Trophoblast cell (in vitro differentiated cells and primary cell): ENCODE data around the gene NOP16.
A peak's percentile ranks its signal among the peaks of the same experiment; 100 is the strongest.

ENCODE experiments used
- DNase-seq, 2 donors: peaks; one replicate each; pipeline ENCODE4 v3.0.0-alpha.2; 2016
- H2AFZ ChIP-seq: 2 replicates; pipeline ENCODE4 v1.6.1; 2013; ENCODE audit warnings: low read length, moderate library complexity, mild to moderate bottlenecking; ENCODE audit not compliant: insufficient read depth, poor library complexity
- H2AK5ac ChIP-seq: 2 replicates; pipeline ENCODE4 v1.6.1; 2013; ENCODE audit warnings: mild to moderate bottlenecking, low read length
- H2BK120ac ChIP-seq: 2 replicates; pipeline ENCODE4 v1.6.1; 2013; ENCODE audit warnings: low read length, mild to moderate bottlenecking, moderate library complexity; ENCODE audit not compliant: insufficient read depth, poor library complexity
- H2BK12ac ChIP-seq: 2 replicates; pipeline ENCODE4 v1.6.1; 2013; ENCODE audit warnings: mild to moderate bottlenecking, low read length, moderate library complexity
- H2BK5ac ChIP-seq: 2 replicates; pipeline ENCODE4 v1.6.1; 2013; ENCODE audit warnings: low read length, low read depth, moderate library complexity, mild to moderate bottlenecking; ENCODE audit not compliant: poor library complexity
- H3K14ac ChIP-seq: 2 replicates; pipeline ENCODE4 v1.6.1; 2013; ENCODE audit warnings: mild to moderate bottlenecking, low read length
- H3K18ac ChIP-seq: 2 replicates; pipeline ENCODE4 v1.6.1; 2013; ENCODE audit warnings: mild to moderate bottlenecking, low read length
- H3K23ac ChIP-seq: 2 replicates; pipeline ENCODE4 v1.6.1; 2013; ENCODE audit warnings: low read length
- H3K27ac ChIP-seq: 2 replicates; pipeline ENCODE4 v1.5.1; 2013; ENCODE audit warnings: low read depth, mild to moderate bottlenecking, inconsistent platforms, low read length, moderate library complexity
- H3K27me3 ChIP-seq: 2 replicates; pipeline ENCODE4 v1.6.1; 2013; ENCODE audit warnings: inconsistent platforms, mild to moderate bottlenecking, low read length, moderate library complexity; ENCODE audit not compliant: insufficient read depth
- H3K36me3 ChIP-seq, 2 experiments: 1 replicate in 1 of 2; 2 replicates in 1 of 2; pipeline ENCODE4 v1.6.1; 2013; ENCODE audit warnings: low read length in 2 of 2, mild to moderate bottlenecking in 2 of 2, moderate library complexity in 1 of 2; ENCODE audit not compliant: insufficient read depth in 2 of 2, control insufficient read depth in 1 of 2
- H3K4ac ChIP-seq: 2 replicates; pipeline ENCODE4 v1.6.1; 2013; ENCODE audit warnings: low read depth, mild to moderate bottlenecking, low read length, moderate library complexity
- H3K4me1 ChIP-seq, 2 experiments: 1 replicate in 1 of 2; 2 replicates in 1 of 2; pipeline ENCODE4 v1.6.1; 2013; ENCODE audit warnings: low read length in 2 of 2, mild to moderate bottlenecking in 2 of 2, moderate library complexity in 1 of 2; ENCODE audit not compliant: insufficient read depth in 2 of 2, control insufficient read depth in 1 of 2
- H3K4me2 ChIP-seq: 2 replicates; pipeline ENCODE4 v1.6.1; 2013; ENCODE audit warnings: inconsistent platforms, mild to moderate bottlenecking, low read length, moderate library complexity
- H3K4me3 ChIP-seq: 2 replicates; pipeline ENCODE4 v1.5.1; 2013; ENCODE audit warnings: mild to moderate bottlenecking, low read depth, low read length, inconsistent platforms
- H3K79me1 ChIP-seq: one replicate; pipeline ENCODE4 v1.6.1; 2013; ENCODE audit warnings: low read length
- H3K79me2 ChIP-seq: 2 replicates; pipeline ENCODE4 v1.6.1; 2013; ENCODE audit warnings: low read length, mild to moderate bottlenecking; ENCODE audit not compliant: control insufficient read depth, insufficient read depth, poor library complexity
- H3K9ac ChIP-seq: 2 replicates; pipeline ENCODE4 v1.6.1; 2013; ENCODE audit warnings: mild to moderate bottlenecking, low read length
- H3K9me3 ChIP-seq: 2 replicates; pipeline ENCODE4 v1.6.1; 2013; ENCODE audit warnings: low read depth, mild to moderate bottlenecking, control low read depth, inconsistent platforms, low read length; ENCODE audit not compliant: insufficient read depth
- H4K12ac ChIP-seq: 2 replicates; pipeline ENCODE4 v1.6.1; 2013; ENCODE audit warnings: low read depth, mild to moderate bottlenecking, low read length, moderate library complexity
- H4K8ac ChIP-seq: 2 replicates; pipeline ENCODE4 v1.6.1; 2013; ENCODE audit warnings: low read depth, mild to moderate bottlenecking, low read length, moderate library complexity
- H4K91ac ChIP-seq: one replicate; pipeline ENCODE4 v1.6.1; 2013; ENCODE audit warnings: low read depth, mild to moderate bottlenecking, low read length, moderate library complexity
- WGBS: extraction: QIAGEN DNeasy Blood & Tissue Kit; methylation state at CpG from one replicate; pipeline ENCODE4 v1.1.7; 2013; ENCODE audit warnings: missing lambda C conversion rate; ENCODE audit not compliant: insufficient read length, insufficient coverage; ENCODE audit errors: extremely low coverage; 5-methylcytosine and 5-hydroxymethylcytosine counted together

The NOP16 gene

DNA sequence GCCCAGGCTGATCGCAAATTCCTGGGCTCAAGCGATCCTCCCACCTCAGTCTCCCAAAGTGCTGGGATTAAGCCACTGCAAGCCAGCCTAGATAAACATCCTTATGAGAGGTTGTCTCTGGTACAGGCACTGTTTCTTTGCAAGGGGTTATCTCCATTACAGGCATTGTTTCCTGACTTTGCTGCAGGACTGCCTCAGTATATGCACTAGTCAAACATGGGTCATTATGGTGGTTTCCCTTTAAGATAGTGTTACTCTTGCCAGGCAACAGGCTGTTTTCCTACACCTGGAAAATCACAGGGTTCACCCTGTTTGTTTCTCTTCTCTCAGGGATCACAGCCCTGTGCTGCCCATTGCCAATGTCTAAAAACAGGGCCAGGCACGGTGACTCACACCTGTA, 35.8 kb upstream of the NOP16 start:
- H2AK5ac ChIP-seq, result no peak overlapping the region
- no peak overlapping the region for H2BK12ac ChIP-seq
- H3K9me3 ChIP-seq, result no peaks in the 10 kb centered on the region
- no peaks in the 10 kb centered on the region for H3K36me3 ChIP-seq
- H3K9ac ChIP-seq, result no peak overlapping the region
- H4K12ac ChIP-seq, result no peak overlapping the region
- no peaks in the 10 kb centered on the region for H3K27me3 ChIP-seq
- no peak overlapping the region for H2BK5ac ChIP-seq
- no peak overlapping the region for H3K18ac ChIP-seq
- no CpG with 5 or more reads among the region's 3 CpGs for WGBS
- H3K4me1 ChIP-seq, result no peaks in the 10 kb centered on the region
- no peak overlapping the region for H3K4ac ChIP-seq
- no peak overlapping the region for H3K4me2 ChIP-seq
- no peak overlapping the region for H3K4me3 ChIP-seq
- no peak overlapping the region for H2BK120ac ChIP-seq
- no peak overlapping the region for H4K8ac ChIP-seq
- H3K27ac ChIP-seq, result no peak overlapping the region
- H4K91ac ChIP-seq, result no peak overlapping the region
- peak in 1 of 2 donors; percentile 15 for DNase-seq
- H2AFZ ChIP-seq, result no peak overlapping the region
- H3K14ac ChIP-seq, result no peak overlapping the region
- no peaks in the 10 kb centered on the region for H3K79me1 ChIP-seq
- no peaks in the 10 kb centered on the region for H3K79me2 ChIP-seq
- H3K23ac ChIP-seq, result no peak overlapping the region

DNA sequence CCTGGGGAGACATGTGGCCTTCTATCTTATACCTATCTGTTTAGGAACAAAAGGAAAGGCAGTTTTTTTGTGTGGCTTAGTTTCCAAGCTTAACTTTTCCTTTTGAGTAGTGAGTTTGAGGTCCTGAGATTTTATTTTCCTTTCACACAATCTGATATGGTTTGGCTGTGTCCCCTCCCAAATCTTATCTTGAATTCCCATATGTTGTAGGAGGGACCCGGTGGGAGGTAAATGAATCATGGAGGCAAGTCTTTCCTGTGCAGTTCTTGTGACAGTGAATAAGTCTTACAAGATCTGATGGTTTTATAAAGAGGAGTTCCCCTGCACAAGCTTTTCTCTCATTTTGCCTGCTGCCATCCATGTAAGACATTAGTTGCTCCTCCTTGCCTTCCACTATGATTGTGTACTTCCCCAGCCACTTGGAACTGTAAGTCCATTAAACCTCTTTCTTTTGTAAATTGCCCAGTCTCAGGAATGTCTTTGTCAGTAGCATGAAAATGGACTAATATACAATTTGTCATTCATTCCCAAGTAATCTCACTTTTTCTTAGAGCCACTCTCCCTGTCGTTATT, 32.7 kb upstream of the NOP16 start:
- H3K4me3 ChIP-seq, result no peak overlapping the region
- no peak overlapping the region for H2AK5ac ChIP-seq
- H3K14ac ChIP-seq, result no peak overlapping the region
- no peak overlapping the region for H4K91ac ChIP-seq
- H3K4me2 ChIP-seq, result no peak overlapping the region
- peaks cover 2% of the 10 kb centered on the region for H3K79me2 ChIP-seq
- H3K4me1 ChIP-seq, result peaks cover 9 to 10% of the 10 kb centered on the region in 2 experiments
- no peak overlapping the region for H4K8ac ChIP-seq
- H3K18ac ChIP-seq, result no peak overlapping the region
- no peaks in the 10 kb centered on the region for H3K27me3 ChIP-seq
- H2BK12ac ChIP-seq, result no peak overlapping the region
- H3K36me3 ChIP-seq, result no peaks in the 10 kb centered on the region
- peak in 1 of 2 donors; percentile 42 for DNase-seq
- H3K9ac ChIP-seq, result no peak overlapping the region
- H2AFZ ChIP-seq, result no peak overlapping the region
- H3K9me3 ChIP-seq, result no peaks in the 10 kb centered on the region
- H3K79me1 ChIP-seq, result peaks cover 14% of the 10 kb centered on the region
- no peak overlapping the region for H3K4ac ChIP-seq
- no CpG with 5 or more reads among the region's 2 CpGs for WGBS
- no peak overlapping the region for H4K12ac ChIP-seq
- H2BK5ac ChIP-seq, result no peak overlapping the region
- no peak overlapping the region for H3K27ac ChIP-seq
- no peak overlapping the region for H2BK120ac ChIP-seq
- no peak overlapping the region for H3K23ac ChIP-seq

DNA sequence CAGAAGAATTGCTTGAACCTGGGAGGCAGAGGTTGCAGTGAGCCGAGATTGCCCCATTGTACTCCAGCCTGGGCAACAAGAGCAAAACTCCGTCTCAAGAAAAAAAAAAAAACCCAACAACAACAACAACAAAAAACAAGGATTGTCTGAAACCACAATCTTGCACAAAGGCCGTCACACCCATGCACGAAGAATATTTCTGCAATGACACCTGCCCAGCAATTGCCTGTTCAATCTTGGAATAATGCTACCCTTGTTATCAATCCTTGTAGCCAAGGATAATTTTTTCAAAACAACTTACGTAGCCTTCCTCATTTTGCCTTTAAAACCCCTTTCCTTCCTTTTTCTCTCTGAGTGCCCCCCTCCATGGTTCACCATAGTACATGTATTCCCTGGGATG, 31.7 kb upstream of the NOP16 start:
- no peak overlapping the region for H2BK5ac ChIP-seq
- no peak overlapping the region for H3K9ac ChIP-seq
- H3K4me2 ChIP-seq, result no peak overlapping the region
- no peaks in the 10 kb centered on the region for H3K27me3 ChIP-seq
- peaks cover 9% of the 10 kb centered on the region for H3K79me2 ChIP-seq
- H3K4ac ChIP-seq, result no peak overlapping the region
- no peak overlapping the region for H3K23ac ChIP-seq
- no peak overlapping the region for H3K4me3 ChIP-seq
- H3K9me3 ChIP-seq, result no peaks in the 10 kb centered on the region
- peaks cover 20% of the 10 kb centered on the region for H3K79me1 ChIP-seq
- H3K4me1 ChIP-seq, result peaks cover 14% of the 10 kb centered on the region in 2 experiments
- DNase-seq, result peak; percentile 70 to 81
- H4K12ac ChIP-seq, result no peak overlapping the region
- WGBS, result no CpG with 5 or more reads among the region's 5 CpGs
- no peak overlapping the region for H2AFZ ChIP-seq
- H2BK12ac ChIP-seq, result no peak overlapping the region
- H3K14ac ChIP-seq, result no peak overlapping the region
- no peak overlapping the region for H3K18ac ChIP-seq
- H2BK120ac ChIP-seq, result no peak overlapping the region
- H3K27ac ChIP-seq, result no peak overlapping the region
- no peak overlapping the region for H2AK5ac ChIP-seq
- H4K8ac ChIP-seq, result no peak overlapping the region
- no peaks in the 10 kb centered on the region for H3K36me3 ChIP-seq
- H4K91ac ChIP-seq, result no peak overlapping the region

DNA sequence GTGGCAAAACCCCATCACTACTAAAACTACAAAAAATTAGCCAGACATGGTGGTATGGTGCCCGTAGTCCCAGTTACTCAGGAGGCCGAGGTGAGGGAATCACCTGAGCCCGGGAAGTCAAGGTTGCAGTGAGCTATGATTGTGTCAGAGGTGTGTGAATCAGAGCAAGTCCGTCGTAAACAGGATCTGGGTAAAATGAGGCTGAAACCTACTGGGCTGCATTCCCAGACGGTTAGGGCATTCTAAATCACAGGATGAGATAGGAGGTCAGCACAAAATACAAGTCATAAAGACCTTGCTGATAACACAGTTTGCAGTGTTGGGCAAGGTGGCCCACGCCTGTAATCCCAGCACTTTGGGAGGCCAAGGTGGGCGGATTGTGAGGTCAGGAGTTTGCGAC, 29.9 kb upstream of the NOP16 start:
- Histone ChIP-seq H3K9me3 (no peaks in the 10 kb centered on the region), H3K27ac (peak overlapping the region; percentile 55), H3K23ac (no peak overlapping the region), H3K36me3 (peaks cover 0 to 2% of the 10 kb centered on the region in 2 experiments), H3K4me3 (no peak overlapping the region), H2BK5ac (no peak overlapping the region), H2AK5ac (no peak overlapping the region), H2AFZ (no peak overlapping the region), H3K9ac (no peak overlapping the region), H3K27me3 (no peaks in the 10 kb centered on the region), H2BK12ac (no peak overlapping the region), H4K12ac (no peak overlapping the region), H3K18ac (no peak overlapping the region), H3K4me1 (peaks cover 24 to 26% of the 10 kb centered on the region in 2 experiments), H2BK120ac (no peak overlapping the region), H3K4ac (no peak overlapping the region), H4K8ac (no peak overlapping the region), H3K79me1 (peaks cover 20% of the 10 kb centered on the region), H3K14ac (no peak overlapping the region), H3K4me2 (peak overlapping the region; percentile 42), H3K79me2 (peaks cover 14% of the 10 kb centered on the region), H4K91ac (peak overlapping the region; percentile 76)
- no CpG with 5 or more reads among the region's 9 CpGs for WGBS
- DNase-seq, result peak; percentile 97
